HFF-Myc (cell line): ENCODE results near the gene ZNF662.
"Not testable (repeated sequence)": the region's sequence is repeated elsewhere in the genome, so short reads cannot be mapped to it uniquely, and the experiment has no call there.

Experiments
- DNase-seq: peaks from one replicate; pipeline ENCODE4 v3.0.0-alpha.2; 2011; ENCODE audit warnings: low read depth; ENCODE audit errors: extremely low read depth
- H3K4me3 ChIP-seq: replicated peaks from 2 replicates; pipeline ENCODE4 v1.5.1; 2011; ENCODE audit warnings: low read depth, mild to moderate bottlenecking, control low read depth, low read length
- CTCF ChIP-seq: IDR thresholded peaks from 2 replicates; pipeline ENCODE4 v1.5.1; 2012; ENCODE audit warnings: mild to moderate bottlenecking, low read depth, low read length, control low read depth; ENCODE audit errors: missing control alignments

Gene ZNF662

GRCh38 chr3:42876940-42877720 is 28.8 kb upstream of the ZNF662 start:
- no peak for TF ChIP-seq CTCF
- no peak for DNase-seq
- no peak overlapping the region for H3K4me3 ChIP-seq

GRCh38 chr3:42877881-42878280 is 28.1 kb upstream of the ZNF662 start:
- no peak for TF ChIP-seq CTCF
- DNase-seq: no peak
- no peak overlapping the region for H3K4me3 ChIP-seq

GRCh38 chr3:42880183-42880582 is 25.8 kb upstream of the ZNF662 start:
- peak overlapping the region; percentile 43 for H3K4me3 ChIP-seq
- TF ChIP-seq CTCF: no peak
- no peak for DNase-seq

- peak; percentile 76 for TF ChIP-seq CTCF
- DNase-seq: peak; percentile 49
These were observed 25.1 kb upstream of the ZNF662 start for GRCh38 chr3:42880601-42881451.

GRCh38 chr3:42883251-42883930 is 22.6 kb upstream of the ZNF662 start:
- not testable (repeated sequence) for DNase-seq, H3K4me3 ChIP-seq

More at GRCh38 chr3:42880601-42881451, 25.1 kb upstream of the ZNF662 start:
- H3K4me3 ChIP-seq: peak overlapping the region; percentile 43

GRCh38 chr3:42884324-42884723 is 21.6 kb upstream of the ZNF662 start:
- no peak for DNase-seq
- H3K4me3 ChIP-seq: no peak overlapping the region
- TF ChIP-seq CTCF: no peak
